ENCODE measurements around the gene TUG1.

The TUG1 gene

DNA sequence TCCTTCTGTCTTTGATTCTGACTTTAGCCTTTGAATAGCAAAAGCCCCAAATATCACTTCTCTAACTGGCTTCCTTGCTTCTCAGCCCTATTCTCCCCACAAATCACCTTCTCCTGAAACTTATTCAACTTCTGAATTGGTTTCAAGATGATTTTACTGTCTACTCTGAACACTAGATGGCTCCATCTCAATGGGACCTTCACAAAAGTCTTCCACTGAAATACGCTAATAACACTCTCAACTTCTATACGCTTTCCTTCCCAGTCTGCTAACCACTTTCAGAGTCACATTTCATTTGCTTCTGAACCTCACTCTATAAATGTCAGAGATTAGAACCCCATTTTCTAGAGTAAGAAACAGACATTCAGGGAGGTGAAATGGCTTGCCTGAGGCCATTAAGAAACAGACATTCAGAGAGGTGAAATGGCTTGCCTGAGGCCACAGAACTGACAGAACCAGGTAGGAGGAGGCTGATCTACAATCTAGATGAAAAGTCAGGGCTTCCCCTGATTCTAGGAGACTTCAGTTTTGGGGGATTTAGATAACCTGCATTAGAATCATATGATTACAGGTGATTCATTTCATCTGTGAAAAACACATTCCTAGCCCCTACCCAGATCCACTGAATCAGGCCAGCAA is 21.1 kb upstream of the TUG1 start:
- no peak for DNase-seq

DNA sequence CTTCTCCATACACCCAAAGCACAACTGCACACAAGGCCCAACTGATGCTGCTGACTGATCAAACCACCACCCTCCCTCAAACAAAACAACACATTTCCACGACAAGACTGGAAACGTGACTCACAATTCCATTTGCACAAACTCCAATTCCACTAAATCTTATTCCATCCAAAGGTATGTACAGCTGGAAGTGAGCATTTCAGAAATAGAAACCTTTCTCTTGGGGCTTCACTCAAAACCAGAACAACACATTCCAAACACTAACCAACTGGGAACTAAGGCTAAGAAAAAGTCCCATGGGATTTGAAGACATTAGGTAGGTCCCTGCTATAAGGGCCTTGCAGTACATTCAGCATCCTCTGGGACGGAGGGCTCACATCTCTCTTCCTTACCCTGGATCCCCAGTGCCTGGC is 20.1 kb upstream of the TUG1 start:
- no peak for DNase-seq

DNA sequence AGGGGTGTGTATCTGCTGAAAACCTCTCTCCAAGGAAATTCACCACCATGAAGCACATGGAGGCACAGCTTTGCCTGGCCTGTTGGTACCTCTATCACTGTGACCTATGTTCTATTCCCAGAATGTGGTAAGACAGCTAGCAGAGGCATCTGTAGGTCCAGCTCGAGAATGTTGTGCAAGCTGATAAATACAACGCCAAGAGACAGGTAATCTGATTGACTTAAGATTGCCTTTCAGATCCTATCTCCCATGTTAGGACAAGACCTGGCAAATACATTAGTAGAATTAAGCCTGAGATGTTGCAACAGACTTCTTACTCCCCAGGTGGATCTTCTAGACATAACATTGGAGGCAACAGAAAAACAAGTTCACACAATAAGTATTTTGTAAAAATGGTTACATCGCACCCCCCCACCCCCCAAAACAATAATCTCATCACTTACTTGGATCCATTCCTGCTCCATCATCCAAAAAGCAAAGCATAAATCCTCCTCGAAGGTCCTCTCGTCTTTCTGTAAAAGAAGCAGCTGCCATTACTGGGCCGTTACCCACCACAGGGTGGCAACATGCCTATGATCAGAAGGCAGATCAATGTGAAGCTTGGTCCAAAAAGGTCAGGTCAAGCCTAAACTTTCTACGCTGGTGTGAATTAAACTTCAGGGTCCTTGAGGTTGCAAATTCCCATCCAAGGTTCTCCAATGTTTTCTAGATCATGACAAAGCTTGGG is 19.0 kb upstream of the TUG1 start:
- DNase-seq = no peak

DNA sequence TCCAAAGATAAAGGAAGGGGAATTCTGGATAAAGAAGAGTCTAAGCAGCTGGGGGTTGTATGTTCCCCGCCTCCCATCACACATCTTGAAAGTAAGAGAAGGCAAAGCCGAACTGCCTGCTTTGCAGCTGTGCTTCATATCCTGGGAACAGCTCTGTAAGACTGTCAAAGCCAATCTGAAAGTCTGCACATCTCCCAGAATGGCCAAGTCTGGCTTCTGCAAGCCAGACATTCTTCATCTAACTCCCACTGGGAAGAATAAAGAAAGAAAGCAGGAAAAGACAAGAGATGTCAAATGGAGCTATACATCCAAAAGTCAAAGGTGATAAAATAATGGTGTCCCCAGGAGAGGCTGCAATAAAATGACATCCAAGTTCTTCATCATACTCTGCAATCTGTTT is 15.9 kb upstream of the TUG1 start:
- DNase-seq = no peak

DNA sequence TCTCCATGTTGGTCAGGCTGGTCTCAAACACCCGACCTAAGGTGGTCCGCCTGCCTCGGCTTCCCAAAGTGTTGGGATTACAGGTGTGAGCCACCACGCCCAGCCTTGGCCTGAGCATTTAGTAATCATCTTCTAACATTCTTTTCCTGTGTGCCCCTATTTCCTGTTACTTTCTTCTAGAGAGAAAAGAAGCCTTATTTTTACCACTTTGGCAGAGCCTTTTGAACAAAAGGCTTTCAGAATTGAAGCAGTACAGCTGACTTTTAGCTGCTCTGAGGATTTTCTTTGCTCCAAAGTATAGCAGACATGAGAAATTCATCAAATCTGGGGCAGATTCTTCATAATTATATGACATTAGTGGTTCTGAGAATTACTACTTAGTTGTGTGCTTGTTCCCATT is 13.9 kb upstream of the TUG1 start:
- no peak for DNase-seq

DNA sequence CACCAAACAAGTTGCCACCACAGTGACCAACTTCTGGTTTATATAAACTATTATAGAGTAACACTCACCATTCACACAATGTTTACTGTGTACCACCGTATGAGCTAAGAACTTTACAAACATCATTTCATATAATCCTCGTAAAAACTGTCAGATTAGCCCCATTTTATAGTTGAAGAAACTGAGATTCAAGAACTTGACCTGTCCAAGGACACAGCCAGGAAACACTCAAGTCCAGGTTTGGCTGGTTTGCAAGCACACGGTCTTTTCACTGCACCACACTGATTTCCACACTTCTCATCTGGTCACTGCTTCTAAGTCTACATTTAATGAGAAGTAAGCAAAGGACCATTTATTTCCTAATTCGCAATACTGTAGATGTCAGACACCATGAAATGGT is 4.2 kb upstream of the TUG1 start:
- DNase-seq = no peak

DNA sequence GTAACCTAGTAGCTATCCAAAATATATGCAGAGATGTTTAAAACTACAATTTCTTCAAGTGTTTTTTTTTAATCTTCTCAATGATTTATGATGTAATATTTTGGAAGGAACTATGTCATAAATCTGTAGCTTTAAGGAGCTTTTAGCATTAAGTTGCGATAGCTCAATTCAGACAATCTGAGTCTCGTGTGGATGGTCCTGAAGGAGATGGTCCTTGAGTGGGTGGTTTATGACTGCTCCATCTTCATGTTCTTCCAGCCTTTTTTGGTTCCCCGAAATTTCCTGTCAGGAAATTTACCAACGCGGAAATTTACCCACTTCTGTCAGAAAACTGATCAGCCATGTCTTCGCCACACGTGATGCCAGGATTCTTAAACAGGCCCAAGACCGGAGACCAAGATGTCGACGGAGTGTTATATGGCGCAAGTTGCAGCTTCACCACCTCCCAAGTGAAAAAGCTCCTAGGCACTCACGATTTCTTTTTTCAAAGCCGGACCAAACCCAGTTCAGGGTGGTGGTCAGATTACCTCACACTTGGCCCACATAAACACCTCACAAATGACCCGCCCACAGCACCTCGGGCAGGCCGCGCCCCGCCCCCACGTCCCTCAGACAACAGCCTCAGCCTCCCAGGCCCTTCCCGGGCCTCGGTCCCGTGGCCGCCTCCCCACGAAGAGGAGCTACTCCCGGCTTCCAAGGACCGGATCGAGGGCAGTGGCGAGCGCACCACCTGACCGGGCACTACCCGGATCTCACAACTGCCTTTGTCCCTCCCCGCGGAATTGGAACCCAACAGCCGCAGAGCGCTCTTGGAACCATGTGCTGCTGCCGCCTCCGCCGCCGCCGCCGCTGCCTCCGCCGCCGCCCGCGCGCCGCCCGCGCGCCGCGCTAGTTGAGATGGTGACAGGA is 796 bp upstream of the TUG1 start, which contains the start of gene MORC2:
MORC2 (minus strand) TSS at position 760 of the 909 bp plus-strand sequence. CDS start 885 bp downstream, outside the sequence.
- DNase-seq = no peak

DNA sequence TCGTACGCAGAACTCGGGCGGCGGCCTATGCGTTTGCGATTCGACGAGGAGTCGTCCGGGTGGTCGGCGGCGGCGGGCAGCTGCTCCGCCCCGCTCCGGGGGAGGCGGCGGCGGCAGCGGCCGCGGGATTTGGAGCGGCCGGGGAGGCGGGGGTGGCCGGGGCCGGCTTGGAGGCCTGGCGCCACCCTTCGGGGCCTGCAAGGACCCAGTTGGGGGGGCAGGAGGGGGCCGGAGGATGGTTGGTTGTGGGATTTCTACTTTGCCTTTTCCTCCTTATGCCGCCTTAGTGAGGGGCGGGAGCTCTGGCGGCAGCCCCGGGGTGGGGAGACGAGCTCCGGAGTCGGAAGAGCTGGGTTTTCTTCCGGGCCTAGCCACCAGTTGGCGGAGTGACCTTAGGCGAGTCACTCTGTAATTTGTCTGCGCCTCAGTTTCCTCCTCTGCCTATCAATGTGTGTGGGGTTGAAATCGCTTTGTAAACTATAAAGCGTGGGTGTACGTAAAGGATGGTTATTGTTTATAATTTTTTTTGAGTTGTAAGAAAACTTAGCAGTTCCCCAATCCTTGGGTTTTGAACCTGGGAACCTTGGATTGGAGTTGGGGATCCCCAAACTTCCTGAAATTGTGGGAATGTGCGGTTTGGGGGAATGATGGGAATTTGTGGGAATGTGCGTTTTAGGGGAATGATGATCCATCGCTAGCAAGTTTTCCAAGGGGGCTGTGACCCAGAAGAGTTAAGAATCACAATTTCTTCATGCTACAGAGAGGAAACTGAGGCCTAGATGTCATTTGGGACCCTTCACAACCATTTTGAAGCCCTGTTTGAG is 679 bp downstream of the TUG1 start:
- peak; percentile 13 for DNase-seq

DNA sequence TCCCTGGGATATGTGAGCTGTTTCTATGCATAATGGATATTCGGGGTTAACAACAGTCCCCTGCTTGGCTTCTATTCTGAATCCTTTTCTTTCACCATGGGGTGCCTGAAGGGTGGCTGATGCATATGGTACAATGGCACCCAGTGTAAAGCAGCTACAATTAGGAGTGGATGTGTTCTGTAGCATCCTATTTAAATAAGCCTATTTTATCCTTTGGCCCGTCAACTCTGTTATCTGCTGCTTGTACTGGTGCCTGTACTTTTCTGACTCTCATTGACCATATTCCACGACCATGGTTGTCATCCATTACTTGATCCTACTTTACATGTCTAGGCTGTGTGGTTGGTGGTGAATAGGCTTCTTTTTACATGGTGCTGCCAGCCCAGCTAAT is 1.3 kb downstream of the TUG1 start:
- no peak for DNase-seq

DNA sequence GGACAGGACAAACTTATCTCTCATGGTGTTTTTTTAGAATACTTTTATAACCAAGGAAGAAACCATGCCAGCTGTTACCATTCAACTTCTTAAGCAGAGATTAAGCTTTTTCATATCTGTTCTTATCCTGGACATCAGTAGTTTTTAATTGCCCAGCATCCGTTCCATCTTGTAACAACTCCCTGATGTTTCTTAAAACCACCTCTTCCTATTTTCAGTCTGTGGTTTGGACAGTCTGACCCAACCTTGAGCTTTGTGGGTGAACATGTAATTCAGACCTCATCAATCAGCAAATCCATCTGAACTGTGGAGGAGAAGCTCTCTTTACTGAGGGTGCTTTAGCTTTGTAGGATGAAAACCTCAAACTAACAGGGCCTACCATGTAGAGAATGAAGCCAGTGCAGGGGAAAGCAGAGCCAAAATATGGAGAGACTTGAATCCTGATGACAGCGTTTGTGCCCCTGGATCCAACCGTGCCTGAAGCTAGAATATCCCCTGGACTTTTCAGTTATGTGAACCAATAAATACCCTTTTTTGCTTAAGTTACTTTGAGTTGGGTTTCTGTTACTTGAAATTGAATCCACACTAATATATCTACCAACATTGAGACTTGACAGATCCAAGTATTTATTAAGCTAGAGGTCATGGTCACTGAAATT is 9.4 kb downstream of the TUG1 start:
- DNase-seq = no peak

DNA sequence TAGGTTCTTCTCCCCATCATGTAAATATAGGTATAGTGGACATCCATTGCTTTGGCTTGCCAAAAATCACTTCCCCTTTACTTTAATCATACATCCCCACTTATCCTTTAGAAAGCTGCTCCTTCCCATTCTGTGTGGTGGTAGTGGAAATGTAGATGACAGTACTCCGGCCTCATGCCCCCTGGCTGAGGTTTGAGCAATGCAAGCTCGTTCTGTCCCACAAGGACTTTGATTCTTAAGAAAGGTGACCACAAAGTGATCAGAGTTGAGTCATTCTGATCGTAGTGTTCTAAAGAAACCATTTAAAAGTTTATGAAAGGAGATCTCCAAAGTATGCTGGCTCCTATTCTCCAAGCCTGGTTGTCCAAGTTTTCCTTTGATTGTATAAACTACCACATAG is 10.9 kb downstream of the TUG1 start:
- DNase-seq = no peak

DNA sequence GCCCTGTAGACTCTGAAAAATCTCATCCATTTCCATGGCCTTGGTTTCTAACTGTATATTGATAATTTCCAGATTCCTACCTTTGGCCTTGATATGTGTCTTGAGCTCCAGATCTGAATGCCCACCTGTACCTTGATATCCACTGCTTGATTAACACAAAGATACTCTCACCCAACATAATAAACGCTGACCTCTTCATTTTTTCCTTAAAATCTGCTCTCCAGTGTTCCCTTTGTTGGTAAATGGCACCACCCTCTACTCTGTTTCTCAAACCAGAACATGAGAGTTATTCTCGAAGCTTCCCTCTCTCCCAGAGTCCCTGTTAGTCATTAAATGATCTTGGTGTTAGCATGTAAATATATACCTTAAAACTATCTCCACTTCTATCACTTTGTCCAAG is 13.4 kb downstream of the TUG1 start:
- no peak for DNase-seq

DNA sequence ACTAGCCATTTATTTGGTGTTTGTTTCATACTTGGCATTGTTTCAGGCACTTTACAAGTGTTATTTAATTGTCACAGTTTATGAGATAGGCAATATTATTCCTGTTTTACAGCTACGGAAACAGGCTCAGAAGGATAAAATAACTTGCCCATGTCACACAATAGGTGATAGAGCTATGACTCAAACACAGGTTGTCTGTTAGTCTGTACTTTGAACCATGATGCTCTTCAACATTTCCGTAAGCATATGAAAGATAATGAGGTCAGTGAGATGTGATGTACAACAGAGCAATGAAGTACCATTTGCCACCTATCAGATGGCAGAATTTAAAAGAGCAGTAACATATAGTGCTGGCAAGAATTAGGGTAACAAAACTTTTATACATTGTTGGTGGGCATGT is 15.3 kb downstream of the TUG1 start:
- DNase-seq = no peak

DNA sequence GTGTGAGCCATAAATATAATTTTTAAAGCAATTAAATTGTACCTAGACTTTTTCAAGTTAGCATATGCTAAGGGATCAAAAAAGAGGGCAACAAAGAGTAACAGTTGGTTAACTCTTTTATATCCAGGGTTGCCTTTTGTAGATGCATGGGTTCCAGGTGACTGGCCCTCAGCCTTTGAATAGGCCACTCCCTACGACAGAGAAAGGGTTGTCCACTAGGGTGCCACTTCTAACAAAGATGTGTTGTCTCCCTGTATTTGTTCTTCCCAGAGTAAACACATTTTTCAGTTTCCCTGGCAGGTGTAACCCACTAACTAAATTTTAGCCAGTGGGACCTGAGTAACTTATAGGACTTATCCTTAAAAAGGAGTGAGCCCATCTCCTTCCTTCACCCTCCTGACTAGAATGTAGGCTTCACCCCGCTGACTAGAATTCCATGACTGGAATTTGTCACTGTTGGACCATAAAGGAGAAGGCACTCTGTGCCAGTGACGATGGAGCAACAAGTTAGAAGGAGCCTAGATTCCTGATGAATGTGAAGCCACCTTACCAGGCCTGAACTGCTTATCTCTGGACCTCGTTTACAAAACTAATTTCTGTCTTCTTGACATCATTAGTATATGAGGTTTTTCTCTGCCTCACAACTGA is 16.6 kb downstream of the TUG1 start:
- DNase-seq = no peak

DNA sequence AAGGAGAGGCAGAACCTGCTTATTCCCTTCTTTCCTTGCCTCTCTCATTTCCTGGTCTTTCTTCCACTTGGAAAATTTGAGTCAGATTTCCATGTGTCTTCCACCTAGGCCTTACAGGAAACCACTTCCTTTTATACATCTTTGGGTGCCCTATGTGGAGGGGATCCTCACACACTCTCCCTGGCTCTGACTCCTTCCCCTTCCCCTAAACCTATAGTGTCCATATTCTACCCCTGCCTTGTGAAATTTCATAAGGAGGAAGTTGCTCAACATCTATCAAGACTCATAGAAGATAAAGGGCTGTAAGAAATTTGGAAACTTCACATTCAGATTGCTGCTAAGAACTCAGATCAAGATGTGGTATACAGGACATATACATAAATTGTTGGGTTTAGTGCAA is 20.4 kb downstream of the TUG1 start:
- no peak for DNase-seq

DNA sequence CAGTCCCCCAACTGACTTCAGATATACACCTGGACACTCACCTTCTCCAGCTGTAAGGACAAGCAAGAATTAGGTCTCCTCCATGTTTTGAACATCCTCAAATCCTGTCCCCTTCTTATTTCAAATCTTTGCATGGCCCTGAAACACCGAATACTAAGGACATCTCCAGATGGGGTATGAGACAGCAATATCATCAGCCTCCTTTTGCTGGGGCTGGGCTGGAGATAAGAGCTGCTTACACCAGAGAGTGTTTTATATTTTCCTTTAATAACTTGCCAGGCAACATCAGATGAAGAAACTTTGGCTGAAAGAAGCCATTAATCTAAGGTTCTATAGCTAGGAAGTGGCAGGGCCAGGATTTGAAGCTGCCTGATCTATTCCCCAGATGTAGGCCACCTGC is 21.6 kb downstream of the TUG1 start:
- no peak for DNase-seq

DNA sequence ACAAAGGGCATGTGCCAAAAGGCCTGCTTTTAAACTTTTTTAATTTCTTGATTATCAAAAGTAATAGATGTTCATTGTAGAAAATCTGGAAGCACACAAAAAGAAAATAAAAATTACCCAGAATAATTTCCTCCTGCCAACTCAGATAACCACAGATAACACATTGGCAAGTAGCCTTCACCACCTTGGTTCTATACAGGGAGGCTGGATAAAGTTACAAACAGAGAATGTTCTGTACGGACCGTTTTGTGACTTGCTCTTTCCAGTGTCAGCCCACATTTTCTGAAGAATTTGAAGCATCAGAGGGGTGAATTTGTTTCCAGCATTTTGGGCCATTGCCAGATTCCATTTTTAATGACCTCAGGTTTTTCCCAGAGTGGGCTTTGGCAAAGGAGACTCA is 23.5 kb downstream of the TUG1 start:
- DNase-seq = no peak

DNA sequence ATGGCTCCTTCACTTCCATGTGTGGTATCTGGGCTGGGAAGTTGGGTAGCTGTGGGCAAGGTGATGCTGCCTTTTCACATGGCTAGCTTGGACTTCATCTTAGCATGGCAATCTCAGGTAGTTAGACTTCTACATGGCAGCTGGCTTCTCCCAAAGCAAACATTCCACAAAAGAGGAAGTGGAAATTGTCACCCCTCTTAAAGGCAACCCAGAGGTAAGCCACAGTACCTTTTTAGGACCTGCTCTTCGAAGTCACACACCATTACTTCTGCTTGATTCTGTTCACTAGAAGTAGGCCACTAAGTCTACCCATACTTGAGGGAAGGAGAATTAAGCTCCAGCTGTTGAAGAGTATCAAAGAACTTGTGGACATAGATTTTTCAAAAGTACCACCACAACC is 25.9 kb downstream of the TUG1 start:
- no peak for DNase-seq

DNA sequence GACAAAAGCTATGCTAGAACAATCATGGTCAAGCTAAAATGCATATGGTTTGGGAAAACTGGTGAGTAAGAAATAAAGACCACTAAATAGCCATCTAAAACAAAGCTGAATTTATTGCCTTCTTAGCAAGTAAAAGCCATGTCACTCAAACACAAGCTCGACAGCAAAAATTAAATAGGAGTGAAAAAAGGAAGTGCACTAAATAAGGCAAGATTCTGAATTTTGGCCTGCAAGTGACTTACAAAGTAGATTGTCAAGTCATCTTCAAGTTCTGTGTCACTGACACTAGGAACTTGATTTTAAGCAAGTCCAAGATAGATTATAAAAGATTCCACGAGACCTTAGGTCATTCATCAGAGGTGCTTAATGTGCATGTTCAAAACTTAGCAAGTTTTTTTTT is 27.4 kb downstream of the TUG1 start:
- DNase-seq = no peak

DNA sequence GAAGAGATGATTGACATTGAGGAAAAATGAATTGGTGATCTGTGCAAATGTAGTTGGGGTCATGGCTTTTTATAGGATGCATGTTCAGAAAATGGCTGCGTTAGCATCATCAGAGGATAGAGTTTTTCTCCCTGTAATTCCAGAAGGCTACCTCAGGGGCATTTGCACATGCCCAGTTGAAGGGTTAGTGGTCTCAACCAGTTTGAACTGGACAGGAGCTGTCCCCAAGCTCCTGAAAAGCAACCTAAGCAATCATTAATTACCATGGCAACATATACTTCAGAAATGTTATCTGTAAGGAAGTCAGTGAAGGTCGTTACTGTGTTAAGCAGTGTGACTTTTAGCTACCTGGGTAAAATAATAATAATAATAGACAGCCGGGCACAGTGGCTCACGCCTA is 29.3 kb downstream of the TUG1 start:
- DNase-seq = no peak

DNA sequence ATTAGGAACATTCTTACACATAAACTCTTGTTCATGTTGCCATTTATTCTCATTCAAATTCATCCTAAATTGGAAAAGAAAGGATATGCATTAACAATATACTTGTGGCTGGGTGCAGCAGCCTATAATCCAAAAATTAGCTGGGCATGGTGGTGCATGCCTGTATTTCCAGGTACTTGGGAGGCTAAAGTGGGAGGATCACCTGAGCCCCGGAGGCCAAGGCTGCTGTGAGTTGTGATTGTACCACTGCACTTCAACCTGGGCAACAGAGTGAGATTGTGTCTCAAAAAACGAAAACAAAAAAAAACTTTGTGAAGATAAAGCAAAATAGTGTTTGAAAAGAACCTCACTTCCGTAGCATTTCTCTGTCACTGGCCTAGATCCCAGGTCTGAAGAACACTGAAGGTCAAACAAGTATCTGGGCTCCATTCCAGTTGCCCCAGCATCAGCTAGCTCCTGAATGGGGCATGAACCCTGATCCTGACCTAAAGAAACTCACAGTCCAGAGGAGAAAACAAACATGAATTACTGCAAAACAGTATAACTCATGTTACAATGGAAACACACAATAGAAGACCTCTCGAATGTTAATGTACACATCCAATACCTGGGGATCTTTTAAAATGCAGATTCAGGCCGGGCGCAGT is 32.2 kb downstream of the TUG1 start:
- DNase-seq = no peak
